HepG2 (cell line): Measurements from ENCODE around the gene CPN1. TPM values are rescaled to one million over a fixed set of nuclear protein-coding genes. Genes with fewer than 3 reads are reported as not detected.
A peak's percentile ranks its signal among the peaks of the same experiment; 100 is the strongest.

Experiments used
- DMTF1 ChIP-seq: sonication (generic); formaldehyde crosslinking; IDR thresholded peaks from 2 replicates; pipeline ENCODE4 v1.4.0; 2020; ENCODE audit warnings: mild to moderate bottlenecking, missing genetic modification reagents
- FOXA1 ChIP-seq, 2 experiments: fragments of 450-650 bp in 1 of 2; sonication (generic) in 1 of 2; formaldehyde crosslinking in 1 of 2; IDR thresholded peaks; 2 replicates each; pipeline versions ENCODE4 v1.4.0 to v1.6.1; 2016 to 2020; ENCODE audit warnings: missing genetic modification reagents in 1 of 2
- HMGXB3 ChIP-seq: sonication (generic); formaldehyde crosslinking; IDR thresholded peaks from 2 replicates; pipeline ENCODE4 v1.4.0; 2020; ENCODE audit warnings: missing genetic modification reagents, borderline replicate concordance
- JUND ChIP-seq: sonication (generic); formaldehyde crosslinking; IDR thresholded peaks from 2 replicates; pipeline ENCODE4 v1.8.0; 2022; ENCODE audit warnings: mild to moderate bottlenecking, missing genetic modification reagents
- KLF11 ChIP-seq: IDR thresholded peaks from 2 replicates; pipeline ENCODE4 v1.6.1; 2016; ENCODE audit warnings: missing compliant biosample characterization
- NFE2L1 ChIP-seq: sonication (generic); formaldehyde crosslinking; IDR thresholded peaks from 2 replicates; pipeline ENCODE4 v1.4.0; 2020; ENCODE audit warnings: missing genetic modification reagents, mild to moderate bottlenecking, borderline replicate concordance
- PPARG ChIP-seq: conservative IDR thresholded peaks from 2 replicates; pipeline ENCODE4 v1.6.1; 2016; ENCODE audit warnings: missing biosample characterization, missing genetic modification reagents
- ZBTB26 ChIP-seq: IDR thresholded peaks from 2 replicates; pipeline ENCODE4 v1.6.1; 2016; ENCODE audit warnings: missing compliant biosample characterization, missing genetic modification reagents, borderline replicate concordance
- ZBTB43 ChIP-seq: sonication (generic); formaldehyde crosslinking; conservative IDR thresholded peaks from 2 replicates; pipeline ENCODE4 v1.4.0; 2020; ENCODE audit warnings: missing genetic modification reagents
- ZNF230 ChIP-seq: sonication (generic); formaldehyde crosslinking; IDR thresholded peaks from 2 replicates; pipeline ENCODE4 v1.4.0; 2020; ENCODE audit warnings: mild to moderate bottlenecking, missing genetic modification reagents
- ZNF605 ChIP-seq: sonication (generic); formaldehyde crosslinking; IDR thresholded peaks from 2 replicates; pipeline ENCODE4 v1.8.0; 2022; ENCODE audit warnings: mild to moderate bottlenecking, missing genetic modification reagents
- ZNF614 ChIP-seq: IDR thresholded peaks from 2 replicates; pipeline ENCODE4 v1.6.1; 2018; ENCODE audit warnings: missing biosample characterization, missing genetic modification reagents, inconsistent platforms, borderline replicate concordance
- ZNF749 ChIP-seq: sonication (generic); formaldehyde crosslinking; IDR thresholded peaks from 2 replicates; pipeline ENCODE4 v1.8.0; 2022; ENCODE audit warnings: mild to moderate bottlenecking, missing genetic modification reagents, moderate library complexity, borderline replicate concordance
- polyA plus RNA-seq, 8 experiments: library from polyadenylated mRNA; depleted of rRNA in 3 of 8; stranded (reverse) in 7 of 8; unstranded in 1 of 8; fragments of >200 nt; fragmentation: Illumina TruSeq in 4 of 8; extraction: Trizol in 4 of 8; gene quantifications; 2 replicates each; pipeline versions ENCODE4 v1.2.1 to v1.2.3, GENCODE V29; 2011 to 2016; ENCODE audit warnings: low read depth in 4 of 8, missing spikeins in 1 of 8, mixed read lengths in 1 of 8; ENCODE audit not compliant: insufficient read depth in 1 of 8
- total RNA-seq, 5 experiments: library from RNA; depleted of rRNA; stranded (reverse); fragments of >200 nt; fragmentation: Illumina TruSeq; extraction: Trizol; gene quantifications; 2 replicates each; pipeline ENCODE4 v1.2.3, GENCODE V29; 2016; ENCODE audit warnings: low read depth in 1 of 5
- TF ChIP-seq, protein P1 (sequence below): IDR thresholded peaks from 2 replicates; pipeline ENCODE4 v1.4.0; 2020; ENCODE audit warnings: mild to moderate bottlenecking, missing genetic modification reagents

Gene CPN1
- total and polyA plus RNA-seq, 2 of the 13 experiments (the other 11 are each of a cell fraction or from before 2014, with no cell fraction given) = 17.3 to 35.1 TPM

GRCh38 chr10:100100651-100101184 lies 19.0 kb upstream of the CPN1 start (continued):
- TF ChIP-seq HMGXB3 (CRISPR knock-in tag) (peak; percentile 53; the same call in 1 of the 2 replicates), NFE2L1 (no peak), ZBTB43 (CRISPR knock-in tag) (no peak), ZBTB26 (0 out of 2 replicates have a peak, but pooled peaks have one; percentile 58), PPARG (CRISPR knock-in tag) (0 out of 2 replicates have a peak, but pooled peaks have one; percentile 14), ZNF230 (CRISPR knock-in tag) (no peak), ZNF749 (0 out of 2 replicates have a peak, but pooled peaks have one; percentile 35), JUND (CRISPR knock-in tag) (no peak), DMTF1 (CRISPR knock-in tag) (no peak), ZNF605 (CRISPR knock-in tag) (0 out of 2 replicates have a peak, but pooled peaks have one; percentile 49), ZNF614 (peak; percentile 71; the same call in 1 of the 2 replicates), KLF11 (CRISPR knock-in tag) (no peak), FOXA1 (IDR thresholded peaks at IDR 0.05) (no peak), FOXA1 (CRISPR knock-in tag; IDR thresholded peaks at IDR 0.05) (0 out of 2 replicates have a peak, but pooled peaks have one; percentile 11)
- TF ChIP-seq, protein P1, sequence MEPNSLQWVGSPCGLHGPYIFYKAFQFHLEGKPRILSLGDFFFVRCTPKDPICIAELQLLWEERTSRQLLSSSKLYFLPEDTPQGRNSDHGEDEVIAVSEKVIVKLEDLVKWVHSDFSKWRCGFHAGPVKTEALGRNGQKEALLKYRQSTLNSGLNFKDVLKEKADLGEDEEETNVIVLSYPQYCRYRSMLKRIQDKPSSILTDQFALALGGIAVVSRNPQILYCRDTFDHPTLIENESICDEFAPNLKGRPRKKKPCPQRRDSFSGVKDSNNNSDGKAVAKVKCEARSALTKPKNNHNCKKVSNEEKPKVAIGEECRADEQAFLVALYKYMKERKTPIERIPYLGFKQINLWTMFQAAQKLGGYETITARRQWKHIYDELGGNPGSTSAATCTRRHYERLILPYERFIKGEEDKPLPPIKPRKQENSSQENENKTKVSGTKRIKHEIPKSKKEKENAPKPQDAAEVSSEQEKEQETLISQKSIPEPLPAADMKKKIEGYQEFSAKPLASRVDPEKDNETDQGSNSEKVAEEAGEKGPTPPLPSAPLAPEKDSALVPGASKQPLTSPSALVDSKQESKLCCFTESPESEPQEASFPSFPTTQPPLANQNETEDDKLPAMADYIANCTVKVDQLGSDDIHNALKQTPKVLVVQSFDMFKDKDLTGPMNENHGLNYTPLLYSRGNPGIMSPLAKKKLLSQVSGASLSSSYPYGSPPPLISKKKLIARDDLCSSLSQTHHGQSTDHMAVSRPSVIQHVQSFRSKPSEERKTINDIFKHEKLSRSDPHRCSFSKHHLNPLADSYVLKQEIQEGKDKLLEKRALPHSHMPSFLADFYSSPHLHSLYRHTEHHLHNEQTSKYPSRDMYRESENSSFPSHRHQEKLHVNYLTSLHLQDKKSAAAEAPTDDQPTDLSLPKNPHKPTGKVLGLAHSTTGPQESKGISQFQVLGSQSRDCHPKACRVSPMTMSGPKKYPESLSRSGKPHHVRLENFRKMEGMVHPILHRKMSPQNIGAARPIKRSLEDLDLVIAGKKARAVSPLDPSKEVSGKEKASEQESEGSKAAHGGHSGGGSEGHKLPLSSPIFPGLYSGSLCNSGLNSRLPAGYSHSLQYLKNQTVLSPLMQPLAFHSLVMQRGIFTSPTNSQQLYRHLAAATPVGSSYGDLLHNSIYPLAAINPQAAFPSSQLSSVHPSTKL (CRISPR knock-in tag) = no peak
